PC-3 (cell line): ENCODE data around the gene LIN7B. TPM values are rescaled to one million over a fixed set of nuclear protein-coding genes. Genes with fewer than 3 reads are reported as not detected.

Source experiments
- ATAC-seq: fragments of 200-7000 bp; cut with Tn5 transposase; 2 replicates; pipeline ENCODE4 v1.9.1; 2020; ENCODE audit warnings: mild to moderate bottlenecking, moderate library complexity
- BruUV-seq: library from RNA; stranded (reverse); fragments of 400-500 nt; replicated peaks from 2 replicates; lab custom pipeline; 2021; lab: Mats Ljungman, UMichigan
- CTCF ChIA-PET: fragments of 300-600 bp; sonication (Branson Sonifier 250); formaldehyde crosslinking; loops from one replicate; lab custom pipeline; 2022; ENCODE audit warnings: antibody characterized with exemption; lab: Charles Lee
- POLR2A ChIA-PET: fragments of 300-600 bp; sonication (Branson Sonifier 250); formaldehyde crosslinking; loops from one replicate; lab custom pipeline; 2022; ENCODE audit warnings: antibody characterized with exemption; ENCODE audit not compliant: unreplicated experiment; lab: Charles Lee
- DNase-seq: peaks from one replicate; pipeline ENCODE4 v3.0.0-alpha.2; 2015
- H2AFZ ChIP-seq: fragments of 300-600 bp; sonication (generic); 2 replicates; pipeline ENCODE4 v1.6.0; 2016; ENCODE audit warnings: antibody characterized with exemption, low read length
- H3F3A ChIP-seq: fragments of 300-600 bp; sonication (generic); one replicate; pipeline ENCODE4 v1.6.0; 2017; ENCODE audit warnings: antibody characterized with exemption, low read length, control low read depth, mild to moderate bottlenecking; ENCODE audit not compliant: unreplicated experiment
- H3K27ac ChIP-seq: fragments of 300-600 bp; sonication (generic); 2 replicates; pipeline ENCODE4 v1.5.1; 2016; ENCODE audit warnings: mild to moderate bottlenecking, low read length
- H3K27me3 ChIP-seq: fragments of 300-600 bp; sonication (generic); 2 replicates; pipeline ENCODE4 v1.6.1; 2016; ENCODE audit warnings: low read length, mixed read lengths
- H3K36me3 ChIP-seq: fragments of 300-600 bp; sonication (generic); 2 replicates; pipeline ENCODE4 v1.6.1; 2016; ENCODE audit warnings: low read depth, mixed run types, low read length, mixed read lengths
- H3K4me1 ChIP-seq: fragments of 300-600 bp; sonication (generic); 2 replicates; pipeline ENCODE4 v1.5.1; 2016; ENCODE audit warnings: low read length; ENCODE audit not compliant: insufficient read depth
- H3K4me2 ChIP-seq: fragments of 300-600 bp; sonication (generic); 2 replicates; pipeline ENCODE4 v1.6.0; 2016; ENCODE audit warnings: low read length
- H3K4me3 ChIP-seq: fragments of 300-600 bp; sonication (generic); 2 replicates; pipeline ENCODE4 v1.5.1; 2016; ENCODE audit warnings: mild to moderate bottlenecking, low read length, mixed read lengths
- H3K79me2 ChIP-seq: fragments of 300-600 bp; sonication (generic); 2 replicates; pipeline ENCODE4 v1.6.1; 2017; ENCODE audit warnings: low read length, mixed read lengths
- H3K9ac ChIP-seq: fragments of 300-600 bp; sonication (generic); 2 replicates; pipeline ENCODE4 v1.6.0; 2016; ENCODE audit warnings: mild to moderate bottlenecking, low read length
- H3K9me2 ChIP-seq: fragments of 300-600 bp; sonication (generic); replicated peaks from 2 replicates; pipeline ENCODE4 v1.6.1; 2016; ENCODE audit warnings: mixed run types, low read length, mixed read lengths
- H3K9me3 ChIP-seq: fragments of 300-600 bp; sonication (generic); 2 replicates; pipeline ENCODE4 v1.6.1; 2016; ENCODE audit warnings: low read length, mixed read lengths
- H4K20me1 ChIP-seq: fragments of 300-600 bp; sonication (generic); 2 replicates; pipeline ENCODE4 v1.6.1; 2016; ENCODE audit warnings: low read length, mixed read lengths
- EZH2 ChIP-seq: fragments of 300-600 bp; sonication (generic); IDR thresholded peaks from one replicate; pipeline ENCODE4 v1.6.1; 2017; ENCODE audit warnings: antibody characterized with exemption, mild to moderate bottlenecking, low read length; ENCODE audit not compliant: unreplicated experiment
- EZH2phosphoT487 ChIP-seq: fragments of 300-600 bp; sonication (generic); IDR thresholded peaks from 2 replicates; pipeline ENCODE4 v1.6.1; 2018; ENCODE audit warnings: mild to moderate bottlenecking, antibody characterized with exemption, low read length, borderline replicate concordance
- intact Hi-C: fragments of 100-400 bp; cut with micrococcal nuclease; formaldehyde crosslinking; loops from 2 replicates; pipeline ENCODE4 v1.9.0; 2023
- total RNA-seq: library from RNA; depleted of rRNA; stranded (reverse); fragments of >200 nt; gene quantifications from 2 replicates; pipeline ENCODE4 v1.2.3, GENCODE V29; 2014
- TF ChIP-seq, protein P1 (sequence below): fragments of 300-600 bp; sonication (generic); conservative IDR thresholded peaks from 2 replicates; pipeline ENCODE4 v1.5.1; 2017; ENCODE audit warnings: antibody characterized with exemption, low read depth, mild to moderate bottlenecking, low read length

The LIN7B gene
- total RNA-seq, 1 experiment from 2014 or later = 11.6 TPM

DNA sequence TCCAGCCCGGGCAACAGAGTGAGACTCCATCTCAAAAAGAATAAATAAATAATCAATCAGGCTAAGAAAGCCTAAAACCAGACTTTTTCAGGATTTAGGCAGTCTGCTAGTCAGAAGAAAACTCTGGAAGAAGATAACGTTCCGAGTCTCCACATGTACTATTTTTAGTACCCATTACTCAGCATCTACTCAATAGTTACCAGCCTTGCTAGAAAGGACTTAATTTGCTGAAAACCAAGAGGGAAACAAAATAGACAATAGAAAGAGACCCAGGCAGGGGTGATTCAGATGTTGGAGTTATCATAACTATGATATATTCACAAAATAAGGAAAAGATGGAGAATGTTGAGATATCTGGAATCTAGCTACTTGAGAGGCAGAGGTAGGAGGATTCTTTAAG, 3.6 kb upstream of the LIN7B start:
- no TSS peak for BruUV-seq
- POLR2A ChIA-PET = no interaction called here

DNA sequence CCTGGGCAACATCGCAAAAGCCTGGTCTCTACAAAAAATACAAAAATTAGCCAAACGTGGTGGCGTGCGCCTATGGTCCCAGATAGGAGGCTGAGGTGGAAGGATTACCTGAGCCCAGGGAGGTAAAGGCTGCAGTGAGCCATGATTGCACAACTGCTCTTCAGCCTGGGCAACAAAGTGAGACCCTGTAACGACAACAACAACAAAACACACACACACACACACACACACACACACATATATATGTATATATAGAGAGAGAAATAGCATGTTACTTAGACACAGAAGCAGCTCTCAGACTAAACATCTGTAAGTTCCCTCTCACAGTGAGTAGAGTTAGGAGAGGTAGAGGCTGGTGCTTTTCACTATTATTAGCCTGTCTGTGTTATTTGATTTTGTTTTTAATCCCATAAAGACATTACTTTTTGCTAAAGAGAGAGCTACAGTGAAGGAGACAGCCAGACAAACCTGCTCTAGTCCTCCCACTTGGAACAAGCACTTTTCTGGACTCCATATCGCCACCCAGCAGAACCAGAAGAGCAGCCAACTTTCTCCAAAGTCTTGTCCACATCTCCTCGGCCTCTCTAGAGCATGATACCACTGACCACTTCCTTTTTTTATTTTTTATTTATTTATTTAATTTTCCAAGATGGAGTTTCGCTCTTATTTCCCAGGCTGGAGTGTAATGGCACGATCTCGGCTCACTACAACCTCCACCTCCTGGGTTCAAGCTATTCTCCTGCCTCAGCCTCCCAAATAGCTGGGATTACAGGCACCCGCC, 2.8 kb upstream of the LIN7B start:
- intact Hi-C loops = no loop called here
- DNase-seq (no peak), ATAC-seq (no peak)
- H3K79me2 ChIP-seq = no peaks in the 10 kb centered on the region
- ChIA-PET POLR2A (no interaction called here), CTCF (no interaction called here)
- H3K36me3 ChIP-seq = peaks cover 15% of the 10 kb centered on the region
- H3K4me1 ChIP-seq = 0 out of 2 replicates have a peak, but pooled peaks cover 4% of the 10 kb centered on the region
- no TSS peak for BruUV-seq
- H3K9me3 ChIP-seq = no peaks in the 10 kb centered on the region
- no peak for TF ChIP-seq EZH2phosphoT487
- TF ChIP-seq EZH2 = no peak
- TF ChIP-seq, protein P1, sequence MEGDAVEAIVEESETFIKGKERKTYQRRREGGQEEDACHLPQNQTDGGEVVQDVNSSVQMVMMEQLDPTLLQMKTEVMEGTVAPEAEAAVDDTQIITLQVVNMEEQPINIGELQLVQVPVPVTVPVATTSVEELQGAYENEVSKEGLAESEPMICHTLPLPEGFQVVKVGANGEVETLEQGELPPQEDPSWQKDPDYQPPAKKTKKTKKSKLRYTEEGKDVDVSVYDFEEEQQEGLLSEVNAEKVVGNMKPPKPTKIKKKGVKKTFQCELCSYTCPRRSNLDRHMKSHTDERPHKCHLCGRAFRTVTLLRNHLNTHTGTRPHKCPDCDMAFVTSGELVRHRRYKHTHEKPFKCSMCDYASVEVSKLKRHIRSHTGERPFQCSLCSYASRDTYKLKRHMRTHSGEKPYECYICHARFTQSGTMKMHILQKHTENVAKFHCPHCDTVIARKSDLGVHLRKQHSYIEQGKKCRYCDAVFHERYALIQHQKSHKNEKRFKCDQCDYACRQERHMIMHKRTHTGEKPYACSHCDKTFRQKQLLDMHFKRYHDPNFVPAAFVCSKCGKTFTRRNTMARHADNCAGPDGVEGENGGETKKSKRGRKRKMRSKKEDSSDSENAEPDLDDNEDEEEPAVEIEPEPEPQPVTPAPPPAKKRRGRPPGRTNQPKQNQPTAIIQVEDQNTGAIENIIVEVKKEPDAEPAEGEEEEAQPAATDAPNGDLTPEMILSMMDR = no peak
- H3K27me3 ChIP-seq = no peaks in the 10 kb centered on the region
- H3K27ac ChIP-seq = no peak overlapping the region
- H3K9ac ChIP-seq = no peak overlapping the region
- no peak overlapping the region for H2AFZ ChIP-seq
- no peak overlapping the region for H3K4me3 ChIP-seq
- H4K20me1 ChIP-seq = no peaks in the 10 kb centered on the region
- no peaks in the 10 kb centered on the region for H3F3A ChIP-seq
- H3K4me2 ChIP-seq = no peak overlapping the region
- H3K9me2 ChIP-seq = no peaks in the 10 kb centered on the region

More for the DNA sequence above, 3.6 kb upstream of the LIN7B start:
- H3K9me2 ChIP-seq = no peaks in the 10 kb centered on the region
- H3K4me1 ChIP-seq = 0 out of 2 replicates have a peak, but pooled peaks cover 4% of the 10 kb centered on the region
- ATAC-seq (no peak), DNase-seq (no peak)
- H3K9ac ChIP-seq = no peak overlapping the region
- no peaks in the 10 kb centered on the region for H3K9me3 ChIP-seq
- no peaks in the 10 kb centered on the region for H3F3A ChIP-seq
- H3K27me3 ChIP-seq = no peaks in the 10 kb centered on the region
- CTCF ChIA-PET = no interaction called here
- no peak overlapping the region for H2AFZ ChIP-seq
- H3K79me2 ChIP-seq = no peaks in the 10 kb centered on the region
- no peak overlapping the region for H3K4me2 ChIP-seq
- H3K36me3 ChIP-seq = peaks cover 15% of the 10 kb centered on the region
- intact Hi-C loops = no loop called here
- no peaks in the 10 kb centered on the region for H4K20me1 ChIP-seq
- no peak overlapping the region for H3K4me3 ChIP-seq
- H3K27ac ChIP-seq = no peak overlapping the region
- TF ChIP-seq, protein P1 = no peak
- TF ChIP-seq EZH2phosphoT487 (no peak), EZH2 (no peak)
